GM23338 (cell line): ENCODE results near the gene CLCNKA.

Experiments used
- CTCF ChIP-seq, 2 experiments: fragments of 200-600 bp in 1 of 2; sonication (generic) in 1 of 2; conservative IDR thresholded peaks; 2 replicates each; pipeline versions ENCODE4 v1.5.1 to v1.6.1; 2016 to 2017; ENCODE audit warnings: antibody characterized with exemption in 2 of 2, low read depth in 2 of 2, mild to moderate bottlenecking in 2 of 2, moderate library complexity in 1 of 2
- EZH2 ChIP-seq: fragments of 200-600 bp; sonication (generic); IDR thresholded peaks from one replicate; pipeline ENCODE4 v1.8.0; 2017; ENCODE audit warnings: antibody characterized with exemption, mild to moderate bottlenecking, low read depth; ENCODE audit not compliant: unreplicated experiment
- EZH2phosphoT487 ChIP-seq: fragments of 200-600 bp; sonication (generic); IDR thresholded peaks from one replicate; pipeline ENCODE4 v1.8.1; 2018; ENCODE audit warnings: antibody characterized with exemption; ENCODE audit not compliant: unreplicated experiment
- JUNB ChIP-seq: IDR thresholded peaks from one replicate; pipeline ENCODE4 v1.6.1; 2016; ENCODE audit warnings: antibody characterized with exemption; ENCODE audit not compliant: unreplicated experiment
- NANOG ChIP-seq: IDR thresholded peaks from 2 replicates; pipeline ENCODE4 v1.6.1; 2016; ENCODE audit warnings: antibody characterized with exemption, borderline replicate concordance
- POLR2AphosphoS5 ChIP-seq: IDR thresholded peaks from 2 replicates; pipeline ENCODE4 v1.6.1; 2016; ENCODE audit warnings: antibody characterized with exemption, low read depth
- REST ChIP-seq: IDR thresholded peaks from one replicate; pipeline ENCODE4 v1.6.1; 2018; ENCODE audit warnings: antibody characterized with exemption; ENCODE audit not compliant: unreplicated experiment
- STAT1 ChIP-seq: IDR thresholded peaks from one replicate; pipeline ENCODE4 v1.6.1; 2016; ENCODE audit warnings: antibody characterized with exemption; ENCODE audit not compliant: unreplicated experiment

GRCh38 chr1:15988856-15989736, 32.7 kb upstream of the CLCNKA start:
- TF ChIP-seq CTCF (conservative IDR thresholded peaks at IDR 0.05; ENCODE audit: low read depth in 2 of 2), result no peak
- no peak for TF ChIP-seq POLR2AphosphoS5
- TF ChIP-seq EZH2, result no peak
- TF ChIP-seq JUNB, result no peak
- no peak for TF ChIP-seq REST
- no peak for TF ChIP-seq EZH2phosphoT487
- TF ChIP-seq STAT1, result no peak
- no peak for TF ChIP-seq NANOG
